ENCODE measurements around the gene ECI2. TPM values are rescaled to one million over a fixed set of nuclear protein-coding genes. Genes with fewer than 3 reads are reported as not detected.
"Not testable (repeated sequence)": the region's sequence is repeated elsewhere in the genome, so short reads cannot be mapped to it uniquely, and the experiment has no call there.

The ECI2 gene
- total and polyA plus RNA-seq, 11 donors = 120 to 192 (median 145) TPM

GRCh38 chr6:4113649-4114048 is 21.7 kb downstream of the ECI2 start:
- intact Hi-C loops (cut with DNase I) = no loop called here
- no peak for ATAC-seq

GRCh38 chr6:4112366-4112765 is 23.0 kb downstream of the ECI2 start:
- WGBS, 4 donors = 86 to 96% (median 95%) methylated on average over 3 of the region's 3 CpGs
- Histone ChIP-seq H3K36me3 (peaks cover 0 to 33% (median 28%) of the 10 kb centered on the region in 9 donors), H3K27ac (no peak overlapping the region), H3K4me3 (no peak overlapping the region), H3K4me1 (peaks cover 0 to 21% (median 8%) of the 10 kb centered on the region in 12 donors), H3K9me3 (peaks cover 0 to 18% (median 3%) of the 10 kb centered on the region in 12 donors), H3K27me3 (no peaks in the 10 kb centered on the region)
- TF ChIP-seq POLR2A (IDR thresholded peaks at IDR 0.05) (no peak), CTCF (IDR thresholded peaks at IDR 0.05) (no peak)
- ATAC-seq = no peak
- no peak for DNase-seq
- intact Hi-C loops (cut with DNase I) = no loop called here

More at GRCh38 chr6:4113649-4114048, 21.7 kb downstream of the ECI2 start:
- H3K27ac ChIP-seq = no peak overlapping the region
- peaks cover 0 to 21% (median 8%) of the 10 kb centered on the region in 12 donors for H3K4me1 ChIP-seq
- peaks cover 0 to 18% (median 3%) of the 10 kb centered on the region in 12 donors for H3K9me3 ChIP-seq
- peaks cover 0 to 45% (median 41%) of the 10 kb centered on the region in 9 donors for H3K36me3 ChIP-seq
- TF ChIP-seq CTCF (IDR thresholded peaks at IDR 0.05) (no peak), POLR2A (IDR thresholded peaks at IDR 0.05) (no peak)
- H3K27me3 ChIP-seq = no peaks in the 10 kb centered on the region
- no peak overlapping the region for H3K4me3 ChIP-seq
- DNase-seq = no peak

GRCh38 chr6:4109363-4109815 is 26.0 kb downstream of the ECI2 start:
- Histone ChIP-seq H3K4me1 (peaks cover 0 to 21% (median 8%) of the 10 kb centered on the region in 12 donors), H3K9me3 (peaks cover 0 to 18% (median 3%) of the 10 kb centered on the region in 12 donors), H3K27ac (peak overlapping the region; percentile 7 to 70 (median 51))
- intact Hi-C loops (cut with DNase I); DNase-seq; H3K27me3 ChIP-seq; H3K4me3 ChIP-seq; H3K36me3 ChIP-seq: not testable (repeated sequence)
- 13 to 25% (median 23%) methylated on average over 4 of the region's 4 CpGs for WGBS, 4 donors
- ATAC-seq = peak; percentile 72 to 89 (median 86)

GRCh38 chr6:4108561-4109093 is 26.7 kb downstream of the ECI2 start:
- 78 to 92% (median 88%) methylated on average over 9 of the region's 9 CpGs for WGBS, 4 donors
- Histone ChIP-seq H3K36me3 (no peaks in the 10 kb centered on the region), H3K27me3 (no peaks in the 10 kb centered on the region), H3K4me3 (no peak overlapping the region), H3K9me3 (peaks cover 0 to 18% (median 3%) of the 10 kb centered on the region in 12 donors), H3K27ac (peak overlapping the region in 6 of 12 donors; percentile 6 to 70 (median 56)), H3K4me1 (peaks cover 0 to 21% (median 8%) of the 10 kb centered on the region in 12 donors)
- no peak for DNase-seq
- intact Hi-C loops (cut with DNase I) = no loop called here
- no peak for TF ChIP-seq CTCF (IDR thresholded peaks at IDR 0.05)
- TF ChIP-seq POLR2A (IDR thresholded peaks at IDR 0.05) = no peak
- ATAC-seq = no peak

GRCh38 chr6:4107873-4108272 is 27.5 kb downstream of the ECI2 start:
- no peak overlapping the region for H3K4me3 ChIP-seq
- ATAC-seq (no peak), DNase-seq (no peak)
- H3K27ac ChIP-seq = no peak overlapping the region
- WGBS, 4 donors = 91 to 96% (median 94%) methylated on average over 2 of the region's 2 CpGs
- intact Hi-C loops (cut with DNase I) = no loop called here
- peaks cover 0 to 12% (median 3%) of the 10 kb centered on the region in 12 donors for H3K9me3 ChIP-seq
- TF ChIP-seq POLR2A (IDR thresholded peaks at IDR 0.05) (no peak), CTCF (IDR thresholded peaks at IDR 0.05) (no peak)
- no peaks in the 10 kb centered on the region for H3K27me3 ChIP-seq
- H3K4me1 ChIP-seq = peaks cover 0 to 21% (median 8%) of the 10 kb centered on the region in 12 donors
- H3K36me3 ChIP-seq = no peaks in the 10 kb centered on the region

Measured in heart left ventricle (tissue), 16 donors.